ENCODE data around the gene TSC22D3.

Gene TSC22D3

GRCh38 chrX:107677501-107677901, 98.1 kb downstream of the TSC22D3 start:
- Histone ChIP-seq H2AFZ (ENCODE audit: low read length) (no peak overlapping the region), H3K4me3 (ENCODE audit: low read depth, low read length, poor library complexity, severe bottlenecking) (no peak overlapping the region), H3K4me2 (ENCODE audit: low read length) (no peak overlapping the region), H3K36me3 (ENCODE audit: insufficient read depth, low read length) (no peaks in the 10 kb centered on the region), H3K27me3 (ENCODE audit: insufficient read depth, low read length) (no peaks in the 10 kb centered on the region), H3K9ac (ENCODE audit: low read length) (no peak overlapping the region), H3K9me3 (ENCODE audit: low read length) (no peaks in the 10 kb centered on the region), H3F3A (ENCODE audit: insufficient read depth, low read length) (no peaks in the 10 kb centered on the region), H3K27ac (ENCODE audit: low read depth, low read length, poor library complexity, severe bottlenecking) (no peak overlapping the region), H3K9me2 (ENCODE audit: low read depth, low read length) (no peaks in the 10 kb centered on the region), H4K20me1 (ENCODE audit: insufficient read depth, low read length) (no peaks in the 10 kb centered on the region), H3K79me2 (ENCODE audit: insufficient read depth, low read length) (no peaks in the 10 kb centered on the region), H3K4me1 (ENCODE audit: insufficient read depth, low read length, severe bottlenecking) (peaks cover 20% of the 10 kb centered on the region)
- TF ChIP-seq EZH2 (IDR thresholded peaks at IDR 0.05; ENCODE audit: borderline replicate concordance, low read length): no peak
- TF ChIP-seq, protein P1, sequence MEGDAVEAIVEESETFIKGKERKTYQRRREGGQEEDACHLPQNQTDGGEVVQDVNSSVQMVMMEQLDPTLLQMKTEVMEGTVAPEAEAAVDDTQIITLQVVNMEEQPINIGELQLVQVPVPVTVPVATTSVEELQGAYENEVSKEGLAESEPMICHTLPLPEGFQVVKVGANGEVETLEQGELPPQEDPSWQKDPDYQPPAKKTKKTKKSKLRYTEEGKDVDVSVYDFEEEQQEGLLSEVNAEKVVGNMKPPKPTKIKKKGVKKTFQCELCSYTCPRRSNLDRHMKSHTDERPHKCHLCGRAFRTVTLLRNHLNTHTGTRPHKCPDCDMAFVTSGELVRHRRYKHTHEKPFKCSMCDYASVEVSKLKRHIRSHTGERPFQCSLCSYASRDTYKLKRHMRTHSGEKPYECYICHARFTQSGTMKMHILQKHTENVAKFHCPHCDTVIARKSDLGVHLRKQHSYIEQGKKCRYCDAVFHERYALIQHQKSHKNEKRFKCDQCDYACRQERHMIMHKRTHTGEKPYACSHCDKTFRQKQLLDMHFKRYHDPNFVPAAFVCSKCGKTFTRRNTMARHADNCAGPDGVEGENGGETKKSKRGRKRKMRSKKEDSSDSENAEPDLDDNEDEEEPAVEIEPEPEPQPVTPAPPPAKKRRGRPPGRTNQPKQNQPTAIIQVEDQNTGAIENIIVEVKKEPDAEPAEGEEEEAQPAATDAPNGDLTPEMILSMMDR (IDR thresholded peaks at IDR 0.05; ENCODE audit: low read length): no peak

DNA sequence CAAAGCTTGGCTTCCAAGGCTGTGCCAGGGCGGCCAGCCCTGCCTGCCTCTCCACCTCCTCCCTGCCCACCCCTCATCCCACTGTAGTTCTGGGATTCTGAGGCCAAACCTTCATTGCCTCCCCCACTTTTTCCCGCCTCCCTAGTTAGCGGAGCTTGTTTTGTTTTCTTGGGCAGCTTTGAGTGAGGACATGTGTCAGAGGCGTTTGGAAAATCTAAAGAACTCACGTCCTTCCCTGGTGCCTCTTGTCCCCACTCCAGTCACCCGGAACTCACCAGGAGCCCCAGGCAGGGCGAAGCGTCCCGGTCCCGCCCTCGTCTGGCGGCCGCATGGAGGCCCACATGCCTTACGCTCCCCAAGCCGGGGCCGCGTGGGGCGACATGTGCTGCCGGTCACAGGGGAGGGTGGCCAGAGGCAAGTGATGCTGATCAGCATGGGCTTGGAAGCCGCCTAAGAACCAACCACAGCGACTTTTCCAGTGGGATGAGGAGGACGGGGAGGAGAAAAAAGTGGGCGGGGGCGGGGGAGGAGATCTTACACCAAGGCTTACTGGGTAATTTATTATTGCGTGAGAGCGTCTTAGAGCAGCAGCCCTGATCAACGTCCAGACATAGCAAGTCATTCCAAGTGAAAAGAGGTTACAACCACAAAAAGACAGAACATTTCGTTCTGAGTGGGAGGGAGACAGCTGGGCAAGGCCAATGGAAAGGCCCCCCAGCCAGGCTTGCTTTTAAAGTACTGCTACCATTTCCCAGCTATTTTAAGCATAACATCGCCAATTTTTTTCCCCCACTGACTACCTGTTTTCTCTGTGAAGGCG, 98.8 kb downstream of the TSC22D3 start:
- no peak for TF ChIP-seq EZH2 (IDR thresholded peaks at IDR 0.05; ENCODE audit: borderline replicate concordance, low read length)
- TF ChIP-seq, protein P1 (IDR thresholded peaks at IDR 0.05; ENCODE audit: low read length): no peak
- no peaks in the 10 kb centered on the region for H3K9me3 ChIP-seq (ENCODE audit: low read length)
- no peaks in the 10 kb centered on the region for H3K27me3 ChIP-seq (ENCODE audit: insufficient read depth, low read length)
- no peak overlapping the region for H3K27ac ChIP-seq (ENCODE audit: low read depth, low read length, poor library complexity, severe bottlenecking)
- no peaks in the 10 kb centered on the region for H3F3A ChIP-seq (ENCODE audit: insufficient read depth, low read length)
- H3K79me2 ChIP-seq (ENCODE audit: insufficient read depth, low read length): no peaks in the 10 kb centered on the region
- no peaks in the 10 kb centered on the region for H4K20me1 ChIP-seq (ENCODE audit: insufficient read depth, low read length)
- H3K4me3 ChIP-seq (ENCODE audit: low read depth, low read length, poor library complexity, severe bottlenecking): no peak overlapping the region
- H3K4me2 ChIP-seq (ENCODE audit: low read length): no peak overlapping the region
- H3K4me1 ChIP-seq (ENCODE audit: insufficient read depth, low read length, severe bottlenecking): peaks cover 20% of the 10 kb centered on the region
- no peak overlapping the region for H2AFZ ChIP-seq (ENCODE audit: low read length)
- H3K9ac ChIP-seq (ENCODE audit: low read length): no peak overlapping the region
- H3K36me3 ChIP-seq (ENCODE audit: insufficient read depth, low read length): no peaks in the 10 kb centered on the region
- no peaks in the 10 kb centered on the region for H3K9me2 ChIP-seq (ENCODE audit: low read depth, low read length)

DNA sequence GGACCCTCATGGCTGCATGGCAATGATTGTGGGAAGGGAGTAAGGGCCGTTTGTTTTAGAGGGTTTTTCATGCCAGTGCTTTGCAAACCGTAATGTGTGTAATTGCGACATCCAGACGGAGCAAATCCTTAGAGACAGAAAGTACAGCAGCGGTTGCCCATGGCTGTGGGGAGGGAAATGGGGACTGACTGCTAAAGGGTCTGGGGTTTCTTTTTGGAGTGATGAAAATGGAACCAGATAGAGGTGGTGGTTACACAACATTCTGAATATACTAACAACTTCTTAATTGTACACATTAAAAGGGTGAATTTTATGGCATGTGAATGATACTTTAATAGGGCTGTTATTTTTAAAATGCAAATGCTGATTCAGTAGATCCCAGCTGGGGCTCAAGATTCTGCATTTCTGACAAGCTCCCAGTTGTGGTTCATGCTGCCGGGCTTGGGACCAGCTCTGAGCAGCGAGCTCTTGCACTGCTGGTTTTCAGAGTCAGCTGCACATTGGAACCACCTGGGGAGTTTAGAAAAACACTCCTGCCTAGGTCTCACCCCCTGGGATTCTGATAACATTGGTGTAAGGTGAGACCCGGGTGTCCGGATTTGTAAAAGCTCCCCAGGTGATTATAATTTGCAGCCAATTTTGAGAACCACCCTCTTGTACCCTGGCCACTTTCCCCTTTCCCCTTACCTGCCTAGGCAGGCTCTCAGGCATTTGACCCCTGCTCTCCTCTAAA, 99.6 kb downstream of the TSC22D3 start:
- Histone ChIP-seq H4K20me1 (ENCODE audit: insufficient read depth, low read length) (no peaks in the 10 kb centered on the region), H3K4me1 (ENCODE audit: insufficient read depth, low read length, severe bottlenecking) (peaks cover 20% of the 10 kb centered on the region), H3K4me3 (ENCODE audit: low read depth, low read length, poor library complexity, severe bottlenecking) (no peak overlapping the region), H3K27ac (ENCODE audit: low read depth, low read length, poor library complexity, severe bottlenecking) (no peak overlapping the region), H3K36me3 (ENCODE audit: insufficient read depth, low read length) (no peaks in the 10 kb centered on the region), H2AFZ (ENCODE audit: low read length) (no peak overlapping the region), H3K27me3 (ENCODE audit: insufficient read depth, low read length) (no peaks in the 10 kb centered on the region), H3K4me2 (ENCODE audit: low read length) (no peak overlapping the region), H3F3A (ENCODE audit: insufficient read depth, low read length) (no peaks in the 10 kb centered on the region), H3K9ac (ENCODE audit: low read length) (no peak overlapping the region), H3K79me2 (ENCODE audit: insufficient read depth, low read length) (no peaks in the 10 kb centered on the region), H3K9me3 (ENCODE audit: low read length) (no peaks in the 10 kb centered on the region), H3K9me2 (ENCODE audit: low read depth, low read length) (no peaks in the 10 kb centered on the region)
- no peak for TF ChIP-seq EZH2 (IDR thresholded peaks at IDR 0.05; ENCODE audit: borderline replicate concordance, low read length)
- TF ChIP-seq, protein P1 (IDR thresholded peaks at IDR 0.05; ENCODE audit: low read length): no peak

All from OCI-LY1 (cell line).